Liver (tissue), 9 donors: ENCODE data around the gene CHAC1. TPM values are rescaled to one million over a fixed set of nuclear protein-coding genes. Genes with fewer than 3 reads are reported as not detected.
A peak's percentile ranks its signal among the peaks of the same experiment; 100 is the strongest.

Experiments
- DNase-seq: peaks from one replicate; pipeline ENCODE4 v3.0.0-alpha.2; 2017; ENCODE audit warnings: low spot score
- H3K27ac ChIP-seq, 2 donors: one replicate each; pipeline ENCODE4 v1.7.0; 2013; ENCODE audit warnings: inconsistent platforms in 2 of 2, low read length in 2 of 2, control low read depth in 1 of 2, low read depth in 1 of 2, mild to moderate bottlenecking in 1 of 2
- H3K27me3 ChIP-seq, 4 donors: one replicate each; pipeline versions ENCODE4 v1.6.1 to v1.7.0; 2013; ENCODE audit warnings: low read length in 3 of 4, inconsistent platforms in 1 of 4, mild to moderate bottlenecking in 1 of 4, moderate library complexity in 1 of 4; ENCODE audit not compliant: control insufficient read depth in 4 of 4, insufficient read depth in 4 of 4
- H3K36me3 ChIP-seq, 4 donors: one replicate each; pipeline versions ENCODE4 v1.6.1 to v1.7.0; 2013; ENCODE audit warnings: low read length in 3 of 4, mild to moderate bottlenecking in 3 of 4, low read depth in 1 of 4, moderate library complexity in 1 of 4; ENCODE audit not compliant: control insufficient read depth in 4 of 4, insufficient read depth in 3 of 4
- H3K4me1 ChIP-seq, 4 donors: one replicate each; pipeline versions ENCODE4 v1.6.1 to v1.7.0; 2013; ENCODE audit warnings: low read length in 3 of 4, mild to moderate bottlenecking in 3 of 4, moderate library complexity in 1 of 4; ENCODE audit not compliant: control insufficient read depth in 4 of 4, insufficient read depth in 4 of 4
- H3K4me3 ChIP-seq, 3 donors: one replicate each; pipeline versions ENCODE4 v1.6.1 to v1.7.0; 2013; ENCODE audit warnings: low read length in 3 of 3, control low read depth in 1 of 3, low read depth in 1 of 3, mild to moderate bottlenecking in 1 of 3
- H3K9ac ChIP-seq, 2 donors: one replicate each; pipeline ENCODE4 v1.7.0; 2013; ENCODE audit warnings: low read length in 2 of 2, mild to moderate bottlenecking in 2 of 2, moderate library complexity in 2 of 2, control low read depth in 1 of 2, low read depth in 1 of 2
- H3K9me3 ChIP-seq, 4 donors: one replicate each; pipeline versions ENCODE4 v1.6.1 to v1.7.0; 2013; ENCODE audit warnings: low read length in 3 of 4; ENCODE audit not compliant: control insufficient read depth in 4 of 4
- FOXA1 ChIP-seq: IDR thresholded peaks from 2 replicates; pipeline ENCODE4 v1.6.1; 2016; ENCODE audit warnings: antibody characterized with exemption
- FOXA2 ChIP-seq: IDR thresholded peaks from 2 replicates; pipeline ENCODE4 v1.6.1; 2016; ENCODE audit warnings: antibody characterized with exemption
- GABPA ChIP-seq, 2 donors: IDR thresholded peaks in 1 of 2; conservative IDR thresholded peaks in 1 of 2; 2 replicates each; pipeline ENCODE4 v1.6.1; 2016; ENCODE audit warnings: antibody characterized with exemption in 2 of 2, mild to moderate bottlenecking in 1 of 2, moderate library complexity in 1 of 2
- HNF4A ChIP-seq, 2 donors: conservative IDR thresholded peaks; 2 replicates each; pipeline ENCODE4 v1.6.1; 2016; ENCODE audit warnings: antibody characterized with exemption in 2 of 2, mild to moderate bottlenecking in 2 of 2
- HNF4G ChIP-seq: IDR thresholded peaks from 2 replicates; pipeline ENCODE4 v1.6.1; 2016; ENCODE audit warnings: antibody characterized with exemption
- JUND ChIP-seq, 2 donors: IDR thresholded peaks; 2 replicates each; pipeline ENCODE4 v1.6.1; 2016; ENCODE audit warnings: antibody characterized with exemption in 2 of 2
- RAD21 ChIP-seq, 2 donors: IDR thresholded peaks; 2 replicates each; pipeline ENCODE4 v1.6.1; 2016; ENCODE audit warnings: antibody characterized with exemption in 2 of 2, mild to moderate bottlenecking in 2 of 2
- RXRA ChIP-seq, 2 donors: IDR thresholded peaks; 2 replicates each; pipeline ENCODE4 v1.6.1; 2017 to 2018; ENCODE audit warnings: antibody characterized with exemption in 2 of 2, mild to moderate bottlenecking in 1 of 2
- SP1 ChIP-seq: IDR thresholded peaks from 2 replicates; pipeline ENCODE4 v1.6.1; 2018; ENCODE audit warnings: antibody characterized with exemption, mild to moderate bottlenecking
- TAF1 ChIP-seq: conservative IDR thresholded peaks from 2 replicates; pipeline ENCODE4 v1.6.1; 2016; ENCODE audit warnings: antibody characterized with exemption, mild to moderate bottlenecking
- YY1 ChIP-seq: IDR thresholded peaks from 2 replicates; pipeline ENCODE4 v1.6.1; 2016; ENCODE audit warnings: antibody characterized with exemption, mild to moderate bottlenecking
- WGBS: extraction: QIAGEN DNeasy Blood & Tissue Kit; methylation state at CpG from one replicate; pipeline ENCODE4 v1.1.7; 2013; 5-methylcytosine and 5-hydroxymethylcytosine counted together
- polyA plus RNA-seq, 2 donors: library from polyadenylated mRNA; stranded (reverse) in 1 of 2; unstranded in 1 of 2; fragments of 200-250 nt in 1 of 2; fragments of >200 nt in 1 of 2; fragmentation: Nextera tagmentation in 1 of 2; extraction: Ambion mirVana in 1 of 2; gene quantifications; one replicate each; pipeline versions ENCODE4 v1.2.1 to v1.2.3, GENCODE V29; 2013 to 2015
- total RNA-seq, 2 donors: library from RNA; depleted of rRNA; stranded (reverse); fragments of >200 nt; gene quantifications; one replicate each; pipeline ENCODE4 v1.2.3, GENCODE V29; 2014
- TF ChIP-seq, protein P1 (sequence below): fragments of 150-350 bp; IDR thresholded peaks from 2 replicates; pipeline ENCODE4 v1.5.1; 2017; ENCODE audit warnings: improper control_type of control experiment, low read depth, low read length; ENCODE audit not compliant: missing input control
- TF ChIP-seq, protein P2 (sequence below): IDR thresholded peaks from 2 replicates; pipeline ENCODE4 v1.6.1; 2016; ENCODE audit warnings: antibody characterized with exemption
- TF ChIP-seq, protein P3 (sequence below): IDR thresholded peaks from 2 replicates; pipeline ENCODE4 v1.6.1; 2016; ENCODE audit warnings: antibody characterized with exemption
- TF ChIP-seq, protein P4 (sequence below): IDR thresholded peaks from 2 replicates; pipeline ENCODE4 v1.6.1; 2016; ENCODE audit warnings: antibody characterized with exemption
- TF ChIP-seq, protein P5 (sequence below): IDR thresholded peaks from 2 replicates; pipeline ENCODE4 v1.6.1; 2016; ENCODE audit warnings: antibody characterized with exemption, mild to moderate bottlenecking
- donor health status: healthy.
- donor health status: healthy.
- donor health status: healthy.
- donor health status: healthy.
- donor health status: healthy.

The CHAC1 gene
- total and polyA plus RNA-seq, 4 donors, result 0.19 to 3.5 (median 1.1) TPM

GRCh38 chr15:40937762-40938535 lies 15.3 kb upstream of the CHAC1 start:
- H3K36me3 ChIP-seq, result no peaks in the 10 kb centered on the region
- TF ChIP-seq FOXA2 (no peak), HNF4A (conservative IDR thresholded peaks at IDR 0.05) (no peak), HNF4G (no peak), RAD21 (IDR thresholded peaks at IDR 0.05) (peak; percentile 79 to 80)
- TF ChIP-seq, protein P1, sequence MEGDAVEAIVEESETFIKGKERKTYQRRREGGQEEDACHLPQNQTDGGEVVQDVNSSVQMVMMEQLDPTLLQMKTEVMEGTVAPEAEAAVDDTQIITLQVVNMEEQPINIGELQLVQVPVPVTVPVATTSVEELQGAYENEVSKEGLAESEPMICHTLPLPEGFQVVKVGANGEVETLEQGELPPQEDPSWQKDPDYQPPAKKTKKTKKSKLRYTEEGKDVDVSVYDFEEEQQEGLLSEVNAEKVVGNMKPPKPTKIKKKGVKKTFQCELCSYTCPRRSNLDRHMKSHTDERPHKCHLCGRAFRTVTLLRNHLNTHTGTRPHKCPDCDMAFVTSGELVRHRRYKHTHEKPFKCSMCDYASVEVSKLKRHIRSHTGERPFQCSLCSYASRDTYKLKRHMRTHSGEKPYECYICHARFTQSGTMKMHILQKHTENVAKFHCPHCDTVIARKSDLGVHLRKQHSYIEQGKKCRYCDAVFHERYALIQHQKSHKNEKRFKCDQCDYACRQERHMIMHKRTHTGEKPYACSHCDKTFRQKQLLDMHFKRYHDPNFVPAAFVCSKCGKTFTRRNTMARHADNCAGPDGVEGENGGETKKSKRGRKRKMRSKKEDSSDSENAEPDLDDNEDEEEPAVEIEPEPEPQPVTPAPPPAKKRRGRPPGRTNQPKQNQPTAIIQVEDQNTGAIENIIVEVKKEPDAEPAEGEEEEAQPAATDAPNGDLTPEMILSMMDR, result peak; percentile 67
- no peak overlapping the region for H3K4me3 ChIP-seq
- H3K9ac ChIP-seq, result no peak overlapping the region
- 64% methylated on average over 19 of the region's 19 CpGs for WGBS
- no peak for DNase-seq
- no peaks in the 10 kb centered on the region for H3K9me3 ChIP-seq
- H3K4me1 ChIP-seq, result peaks cover 11 to 54% (median 37%) of the 10 kb centered on the region in 4 donors
- peak overlapping the region in 1 of 2 donors; percentile 48 for H3K27ac ChIP-seq
- H3K27me3 ChIP-seq, result no peaks in the 10 kb centered on the region

DNA sequence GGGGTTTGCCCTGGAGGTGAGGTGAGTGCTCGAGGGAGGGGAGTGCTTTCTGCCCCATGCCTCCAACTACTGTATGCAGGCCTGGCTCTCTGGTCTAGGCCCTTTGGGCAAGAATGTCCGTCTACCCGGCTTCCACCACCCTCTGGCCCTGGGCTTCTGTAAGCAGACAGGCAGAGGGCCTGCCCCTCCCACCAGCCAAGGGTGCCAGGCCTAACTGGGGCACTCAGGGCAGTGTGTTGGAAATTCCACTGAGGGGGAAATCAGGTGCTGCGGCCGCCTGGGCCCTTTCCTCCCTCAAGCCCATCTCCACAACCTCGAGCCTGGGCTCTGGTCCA lies 14.8 kb upstream of the CHAC1 start:
- Histone ChIP-seq H3K27me3 (no peaks in the 10 kb centered on the region), H3K9me3 (no peaks in the 10 kb centered on the region), H3K36me3 (no peaks in the 10 kb centered on the region), H3K4me1 (peaks cover 8 to 50% (median 33%) of the 10 kb centered on the region in 4 donors), H3K4me3 (no peak overlapping the region), H3K27ac (no peak overlapping the region), H3K9ac (no peak overlapping the region)
- TF ChIP-seq, protein P2, sequence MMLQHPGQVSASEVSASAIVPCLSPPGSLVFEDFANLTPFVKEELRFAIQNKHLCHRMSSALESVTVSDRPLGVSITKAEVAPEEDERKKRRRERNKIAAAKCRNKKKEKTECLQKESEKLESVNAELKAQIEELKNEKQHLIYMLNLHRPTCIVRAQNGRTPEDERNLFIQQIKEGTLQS, result no peak
- no peak for TF ChIP-seq JUND (IDR thresholded peaks at IDR 0.05)
- TF ChIP-seq SP1, result no peak
- TF ChIP-seq GABPA (IDR thresholded peaks at IDR 0.05 in 1 of 2, conservative IDR thresholded peaks at IDR 0.05 in 1 of 2), result no peak
- no peak for TF ChIP-seq FOXA1
- no peak for TF ChIP-seq RXRA (IDR thresholded peaks at IDR 0.05)
- TF ChIP-seq, protein P3, sequence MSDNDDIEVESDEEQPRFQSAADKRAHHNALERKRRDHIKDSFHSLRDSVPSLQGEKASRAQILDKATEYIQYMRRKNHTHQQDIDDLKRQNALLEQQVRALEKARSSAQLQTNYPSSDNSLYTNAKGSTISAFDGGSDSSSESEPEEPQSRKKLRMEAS, result no peak
- TF ChIP-seq, protein P4, sequence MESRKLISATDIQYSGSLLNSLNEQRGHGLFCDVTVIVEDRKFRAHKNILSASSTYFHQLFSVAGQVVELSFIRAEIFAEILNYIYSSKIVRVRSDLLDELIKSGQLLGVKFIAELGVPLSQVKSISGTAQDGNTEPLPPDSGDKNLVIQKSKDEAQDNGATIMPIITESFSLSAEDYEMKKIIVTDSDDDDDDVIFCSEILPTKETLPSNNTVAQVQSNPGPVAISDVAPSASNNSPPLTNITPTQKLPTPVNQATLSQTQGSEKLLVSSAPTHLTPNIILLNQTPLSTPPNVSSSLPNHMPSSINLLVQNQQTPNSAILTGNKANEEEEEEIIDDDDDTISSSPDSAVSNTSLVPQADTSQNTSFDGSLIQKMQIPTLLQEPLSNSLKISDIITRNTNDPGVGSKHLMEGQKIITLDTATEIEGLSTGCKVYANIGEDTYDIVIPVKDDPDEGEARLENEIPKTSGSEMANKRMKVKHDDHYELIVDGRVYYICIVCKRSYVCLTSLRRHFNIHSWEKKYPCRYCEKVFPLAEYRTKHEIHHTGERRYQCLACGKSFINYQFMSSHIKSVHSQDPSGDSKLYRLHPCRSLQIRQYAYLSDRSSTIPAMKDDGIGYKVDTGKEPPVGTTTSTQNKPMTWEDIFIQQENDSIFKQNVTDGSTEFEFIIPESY, result no peak
- TF ChIP-seq RAD21 (IDR thresholded peaks at IDR 0.05), result no peak
- TF ChIP-seq TAF1, result no peak
- no peak for TF ChIP-seq YY1
- no peak for TF ChIP-seq HNF4G
- no peak for TF ChIP-seq FOXA2
- TF ChIP-seq, protein P5, sequence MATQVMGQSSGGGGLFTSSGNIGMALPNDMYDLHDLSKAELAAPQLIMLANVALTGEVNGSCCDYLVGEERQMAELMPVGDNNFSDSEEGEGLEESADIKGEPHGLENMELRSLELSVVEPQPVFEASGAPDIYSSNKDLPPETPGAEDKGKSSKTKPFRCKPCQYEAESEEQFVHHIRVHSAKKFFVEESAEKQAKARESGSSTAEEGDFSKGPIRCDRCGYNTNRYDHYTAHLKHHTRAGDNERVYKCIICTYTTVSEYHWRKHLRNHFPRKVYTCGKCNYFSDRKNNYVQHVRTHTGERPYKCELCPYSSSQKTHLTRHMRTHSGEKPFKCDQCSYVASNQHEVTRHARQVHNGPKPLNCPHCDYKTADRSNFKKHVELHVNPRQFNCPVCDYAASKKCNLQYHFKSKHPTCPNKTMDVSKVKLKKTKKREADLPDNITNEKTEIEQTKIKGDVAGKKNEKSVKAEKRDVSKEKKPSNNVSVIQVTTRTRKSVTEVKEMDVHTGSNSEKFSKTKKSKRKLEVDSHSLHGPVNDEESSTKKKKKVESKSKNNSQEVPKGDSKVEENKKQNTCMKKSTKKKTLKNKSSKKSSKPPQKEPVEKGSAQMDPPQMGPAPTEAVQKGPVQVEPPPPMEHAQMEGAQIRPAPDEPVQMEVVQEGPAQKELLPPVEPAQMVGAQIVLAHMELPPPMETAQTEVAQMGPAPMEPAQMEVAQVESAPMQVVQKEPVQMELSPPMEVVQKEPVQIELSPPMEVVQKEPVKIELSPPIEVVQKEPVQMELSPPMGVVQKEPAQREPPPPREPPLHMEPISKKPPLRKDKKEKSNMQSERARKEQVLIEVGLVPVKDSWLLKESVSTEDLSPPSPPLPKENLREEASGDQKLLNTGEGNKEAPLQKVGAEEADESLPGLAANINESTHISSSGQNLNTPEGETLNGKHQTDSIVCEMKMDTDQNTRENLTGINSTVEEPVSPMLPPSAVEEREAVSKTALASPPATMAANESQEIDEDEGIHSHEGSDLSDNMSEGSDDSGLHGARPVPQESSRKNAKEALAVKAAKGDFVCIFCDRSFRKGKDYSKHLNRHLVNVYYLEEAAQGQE, result no peak
- DNase-seq, result no peak
- WGBS, result 87% methylated on average over 6 of the region's 6 CpGs
